Measurements from ENCODE around the gene GOSR2.

DNA sequence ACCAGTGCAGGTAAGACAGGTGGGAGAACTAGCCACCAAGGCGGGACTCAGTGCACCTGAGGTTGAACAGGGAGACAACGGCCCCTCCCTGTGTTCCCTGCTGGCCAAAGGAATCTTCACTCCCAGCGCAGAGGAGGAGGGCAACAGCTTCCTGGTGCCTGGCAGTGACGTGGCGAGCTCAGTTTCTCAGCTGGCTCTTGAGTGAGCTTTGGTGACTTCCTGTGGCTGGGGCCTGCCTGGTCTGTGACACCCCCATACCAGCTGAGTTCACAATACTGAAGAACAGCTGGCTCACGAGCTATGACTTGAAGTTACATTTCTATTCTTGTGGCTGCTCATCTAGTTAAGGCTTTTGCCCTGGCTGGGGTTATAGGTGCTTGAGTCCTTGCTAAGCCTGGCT is 45.5 kb upstream of the GOSR2 start:
- TF ChIP-seq POLR2A (IDR thresholded peaks at IDR 0.05; ENCODE audit: borderline replicate concordance, extremely low read depth, insufficient read depth, insufficient read length) = no peak
- no peak for TF ChIP-seq EZH2 (IDR thresholded peaks at IDR 0.05)
- no peak for TF ChIP-seq CTCF (IDR thresholded peaks at IDR 0.05 in 2 of 3, conservative IDR thresholded peaks at IDR 0.05 in 1 of 3; ENCODE audit: borderline replicate concordance in 1 of 3, insufficient read depth in 1 of 3, low read depth in 2 of 3, low read length in 2 of 3)
- no peak for TF ChIP-seq YY1 (IDR thresholded peaks at IDR 0.05; ENCODE audit: extremely low read depth, insufficient replicate concordance, low read depth, low read length)
- TF ChIP-seq MAX (IDR thresholded peaks at IDR 0.05) = no peak
- TF ChIP-seq, protein P1, sequence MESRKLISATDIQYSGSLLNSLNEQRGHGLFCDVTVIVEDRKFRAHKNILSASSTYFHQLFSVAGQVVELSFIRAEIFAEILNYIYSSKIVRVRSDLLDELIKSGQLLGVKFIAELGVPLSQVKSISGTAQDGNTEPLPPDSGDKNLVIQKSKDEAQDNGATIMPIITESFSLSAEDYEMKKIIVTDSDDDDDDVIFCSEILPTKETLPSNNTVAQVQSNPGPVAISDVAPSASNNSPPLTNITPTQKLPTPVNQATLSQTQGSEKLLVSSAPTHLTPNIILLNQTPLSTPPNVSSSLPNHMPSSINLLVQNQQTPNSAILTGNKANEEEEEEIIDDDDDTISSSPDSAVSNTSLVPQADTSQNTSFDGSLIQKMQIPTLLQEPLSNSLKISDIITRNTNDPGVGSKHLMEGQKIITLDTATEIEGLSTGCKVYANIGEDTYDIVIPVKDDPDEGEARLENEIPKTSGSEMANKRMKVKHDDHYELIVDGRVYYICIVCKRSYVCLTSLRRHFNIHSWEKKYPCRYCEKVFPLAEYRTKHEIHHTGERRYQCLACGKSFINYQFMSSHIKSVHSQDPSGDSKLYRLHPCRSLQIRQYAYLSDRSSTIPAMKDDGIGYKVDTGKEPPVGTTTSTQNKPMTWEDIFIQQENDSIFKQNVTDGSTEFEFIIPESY (IDR thresholded peaks at IDR 0.05; ENCODE audit: extremely low read depth, insufficient replicate concordance, low read length) = no peak
- TF ChIP-seq ELF1 (IDR thresholded peaks at IDR 0.05; ENCODE audit: borderline replicate concordance, low read depth) = no peak

Measured in HCT116 (cell line).